ENCODE results near the gene GCN1. TPM values are rescaled to one million over a fixed set of nuclear protein-coding genes. Genes with fewer than 3 reads are reported as not detected.
"Not testable (repeated sequence)": the region's sequence is repeated elsewhere in the genome, so short reads cannot be mapped to it uniquely, and the experiment has no call there.

Gene GCN1
- total RNA-seq, 1 donor from 2014 or later = 114 TPM

DNA sequence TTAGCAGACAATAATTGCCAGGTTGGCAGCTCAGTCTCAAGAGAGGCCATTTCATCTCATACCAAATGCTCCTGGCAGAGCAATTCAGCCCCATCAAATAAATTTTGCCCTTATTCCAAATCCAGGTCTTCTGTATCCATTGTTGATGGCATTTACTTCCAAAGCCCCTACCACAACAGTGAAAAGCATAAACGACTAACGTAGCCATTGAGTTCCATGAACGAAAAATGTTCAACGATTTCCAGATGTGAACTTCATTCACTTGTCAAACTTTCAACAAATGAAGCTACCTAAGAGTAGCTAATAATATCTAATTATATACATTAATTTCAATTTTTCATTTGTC lies 3.0 kb upstream of the GCN1 start:
- peaks cover 59% of the 10 kb centered on the region for H3K4me1 Mint-ChIP-seq
- peak overlapping the region; percentile 93 for H3K4me3 Mint-ChIP-seq
- H3K27ac Mint-ChIP-seq (ENCODE audit: unreplicated experiment) = no peak overlapping the region
- TF ChIP-seq, protein P1, sequence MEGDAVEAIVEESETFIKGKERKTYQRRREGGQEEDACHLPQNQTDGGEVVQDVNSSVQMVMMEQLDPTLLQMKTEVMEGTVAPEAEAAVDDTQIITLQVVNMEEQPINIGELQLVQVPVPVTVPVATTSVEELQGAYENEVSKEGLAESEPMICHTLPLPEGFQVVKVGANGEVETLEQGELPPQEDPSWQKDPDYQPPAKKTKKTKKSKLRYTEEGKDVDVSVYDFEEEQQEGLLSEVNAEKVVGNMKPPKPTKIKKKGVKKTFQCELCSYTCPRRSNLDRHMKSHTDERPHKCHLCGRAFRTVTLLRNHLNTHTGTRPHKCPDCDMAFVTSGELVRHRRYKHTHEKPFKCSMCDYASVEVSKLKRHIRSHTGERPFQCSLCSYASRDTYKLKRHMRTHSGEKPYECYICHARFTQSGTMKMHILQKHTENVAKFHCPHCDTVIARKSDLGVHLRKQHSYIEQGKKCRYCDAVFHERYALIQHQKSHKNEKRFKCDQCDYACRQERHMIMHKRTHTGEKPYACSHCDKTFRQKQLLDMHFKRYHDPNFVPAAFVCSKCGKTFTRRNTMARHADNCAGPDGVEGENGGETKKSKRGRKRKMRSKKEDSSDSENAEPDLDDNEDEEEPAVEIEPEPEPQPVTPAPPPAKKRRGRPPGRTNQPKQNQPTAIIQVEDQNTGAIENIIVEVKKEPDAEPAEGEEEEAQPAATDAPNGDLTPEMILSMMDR (conservative IDR thresholded peaks at IDR 0.05) = no peak
- no peaks in the 10 kb centered on the region for H3K9me3 Mint-ChIP-seq
- peaks cover 4% of the 10 kb centered on the region for H3K27me3 Mint-ChIP-seq (ENCODE audit: low read depth)
- no peak for DNase-seq (ENCODE audit: low read depth, low spot score)
- peaks cover 38% of the 10 kb centered on the region for H3K36me3 Mint-ChIP-seq (ENCODE audit: low read depth)

DNA sequence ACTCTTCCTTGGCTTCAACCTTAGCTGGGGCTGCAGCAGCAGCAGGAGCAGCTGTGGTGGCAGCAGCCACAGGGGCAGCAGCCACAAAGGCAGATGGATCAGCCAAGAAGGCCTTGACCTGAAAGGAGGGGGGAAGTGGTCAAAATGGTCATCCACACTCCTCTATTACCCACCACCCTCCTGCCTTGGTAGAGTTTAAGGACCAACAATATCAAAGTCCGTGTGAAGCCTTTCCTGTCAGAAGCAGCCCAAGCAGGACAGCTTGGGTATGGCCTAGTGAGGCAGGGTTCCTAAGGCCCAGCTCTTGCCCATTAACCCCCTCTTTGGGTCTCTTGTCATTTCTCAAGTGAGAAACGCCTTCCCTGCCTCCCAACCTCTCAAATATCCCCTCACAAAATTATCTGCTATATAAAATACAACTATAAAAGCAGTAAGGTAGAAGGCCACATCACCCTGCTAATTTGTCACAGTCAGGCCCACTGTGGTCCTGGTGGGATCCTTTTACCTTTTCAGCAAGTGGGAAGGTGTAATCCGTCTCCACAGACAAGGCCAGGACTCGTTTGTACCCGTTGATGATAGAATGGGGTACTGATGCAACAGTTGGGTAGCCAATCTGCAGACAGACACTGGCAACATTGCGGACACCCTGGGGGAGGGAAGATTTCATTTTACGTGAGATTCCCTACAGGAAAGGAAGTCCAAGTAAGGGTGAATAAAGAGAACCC lies 2.5 kb upstream of the GCN1 start:
- not testable (repeated sequence) for H3K27ac Mint-ChIP-seq (ENCODE audit: unreplicated experiment); DNase-seq (ENCODE audit: low read depth, low spot score); H3K27me3 Mint-ChIP-seq (ENCODE audit: low read depth); H3K9me3 Mint-ChIP-seq
- Mint-ChIP-seq H3K36me3 (ENCODE audit: low read depth) (peaks cover 38% of the 10 kb centered on the region), H3K4me1 (peaks cover 57% of the 10 kb centered on the region), H3K4me3 (peak overlapping the region; percentile 93)

DNA sequence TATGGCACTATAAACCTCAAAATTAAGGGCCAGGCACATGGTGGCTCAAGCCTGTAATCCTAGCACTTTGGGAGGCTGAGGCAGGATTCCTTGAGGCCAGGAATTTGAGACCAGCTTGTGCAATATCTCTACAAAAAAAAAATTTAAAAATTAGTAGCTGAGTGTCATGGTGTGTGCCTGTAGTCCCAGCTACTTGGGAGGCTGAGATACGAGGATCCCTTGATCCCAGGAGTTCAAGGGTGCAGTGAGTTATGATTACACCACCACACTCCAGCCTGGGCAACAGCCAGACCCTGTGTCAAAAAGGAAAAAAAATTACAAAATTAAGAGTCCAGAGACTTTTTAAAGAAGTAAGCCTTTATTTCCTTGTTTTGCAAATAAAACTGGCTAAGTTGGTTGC lies 1.8 kb upstream of the GCN1 start:
- Mint-ChIP-seq H3K4me3 (peak overlapping the region; percentile 93), H3K36me3 (ENCODE audit: low read depth) (peaks cover 38% of the 10 kb centered on the region), H3K27ac (ENCODE audit: unreplicated experiment) (no peak overlapping the region), H3K4me1 (peaks cover 60% of the 10 kb centered on the region), H3K9me3 (no peaks in the 10 kb centered on the region), H3K27me3 (ENCODE audit: low read depth) (peaks cover 4% of the 10 kb centered on the region)
- DNase-seq (ENCODE audit: low read depth, low spot score) = no peak
- TF ChIP-seq, protein P1 (conservative IDR thresholded peaks at IDR 0.05) = no peak

DNA sequence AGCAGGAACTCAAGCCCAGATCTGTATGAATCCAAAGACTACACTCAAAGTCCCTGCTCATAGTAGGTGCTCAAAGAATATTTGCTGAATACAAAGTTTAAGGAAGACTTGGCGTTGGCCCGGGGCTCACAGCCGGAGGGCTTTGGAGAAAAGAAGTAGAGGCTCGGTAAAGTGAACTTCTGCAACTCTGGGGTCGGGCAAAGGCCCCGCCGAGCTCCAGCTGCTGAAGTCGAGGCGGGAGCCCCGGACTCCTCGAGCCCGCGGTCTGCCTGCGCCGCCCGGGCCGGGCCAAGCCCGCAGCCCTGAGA lies 335 bp downstream of the GCN1 start:
- no peaks in the 10 kb centered on the region for H3K9me3 Mint-ChIP-seq
- peaks cover 45% of the 10 kb centered on the region for H3K4me1 Mint-ChIP-seq
- DNase-seq (ENCODE audit: low read depth, low spot score) = no peak
- H3K36me3 Mint-ChIP-seq (ENCODE audit: low read depth) = peaks cover 28% of the 10 kb centered on the region
- peak overlapping the region; percentile 83 for H3K27ac Mint-ChIP-seq (ENCODE audit: unreplicated experiment)
- TF ChIP-seq, protein P1 (conservative IDR thresholded peaks at IDR 0.05) = no peak
- peak overlapping the region; percentile 94 for H3K4me3 Mint-ChIP-seq
- no peaks in the 10 kb centered on the region for H3K27me3 Mint-ChIP-seq (ENCODE audit: low read depth)

DNA sequence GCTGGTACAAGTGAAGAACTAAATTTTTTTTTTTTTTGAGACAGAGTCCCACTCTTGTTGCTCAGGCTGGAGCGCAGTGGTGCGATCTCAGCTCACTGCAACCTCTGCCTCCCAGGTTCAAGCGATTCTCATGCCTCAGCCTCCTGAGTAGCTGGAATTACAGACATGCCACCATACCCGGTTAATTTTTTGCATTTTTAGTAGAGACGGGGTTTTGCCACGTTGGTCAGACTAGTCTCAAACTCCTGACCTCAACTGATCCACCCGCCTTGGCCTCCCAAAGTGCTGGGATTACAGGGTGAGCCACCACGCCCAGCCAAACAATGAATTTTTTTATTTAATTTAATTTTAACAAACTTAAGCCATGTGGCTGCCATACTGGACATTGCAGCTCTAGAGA lies 1.2 kb downstream of the GCN1 start:
- not testable (repeated sequence) for H3K27ac Mint-ChIP-seq (ENCODE audit: unreplicated experiment); H3K27me3 Mint-ChIP-seq (ENCODE audit: low read depth); H3K9me3 Mint-ChIP-seq; DNase-seq (ENCODE audit: low read depth, low spot score)
- Mint-ChIP-seq H3K4me3 (peak overlapping the region; percentile 94), H3K36me3 (ENCODE audit: low read depth) (peaks cover 19% of the 10 kb centered on the region), H3K4me1 (peaks cover 36% of the 10 kb centered on the region)

DNA sequence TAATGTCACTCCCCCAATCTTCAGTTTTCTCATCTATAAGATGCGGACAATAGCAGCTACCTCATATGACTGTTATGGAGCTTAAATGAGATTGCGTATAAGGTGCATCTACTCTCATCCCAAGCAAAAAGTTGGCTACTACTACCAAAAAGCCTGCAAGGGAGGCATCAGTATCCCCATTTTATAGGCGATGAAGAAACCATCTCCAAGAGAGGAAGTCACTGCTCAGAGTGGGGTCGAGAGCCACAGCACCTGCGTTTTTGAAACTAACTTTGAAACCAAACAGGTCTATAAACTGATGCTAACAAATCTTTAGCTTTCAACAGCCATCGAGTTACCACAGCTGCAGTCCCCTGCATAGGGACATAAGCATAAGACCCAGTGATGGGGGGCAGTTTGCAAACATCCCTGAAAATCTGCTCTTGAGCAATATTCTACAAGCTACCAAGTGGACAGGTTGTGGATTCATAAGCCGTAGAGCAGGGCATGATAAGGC lies 3.5 kb downstream of the GCN1 start:
- TF ChIP-seq, protein P1 (conservative IDR thresholded peaks at IDR 0.05) = no peak
- H3K9me3 Mint-ChIP-seq = no peaks in the 10 kb centered on the region
- H3K27me3 Mint-ChIP-seq (ENCODE audit: low read depth) = no peaks in the 10 kb centered on the region
- no peak overlapping the region for H3K27ac Mint-ChIP-seq (ENCODE audit: unreplicated experiment)
- H3K36me3 Mint-ChIP-seq (ENCODE audit: low read depth) = peaks cover 14% of the 10 kb centered on the region
- peak overlapping the region; percentile 82 for H3K4me3 Mint-ChIP-seq
- no peak for DNase-seq (ENCODE audit: low read depth, low spot score)
- peaks cover 22% of the 10 kb centered on the region for H3K4me1 Mint-ChIP-seq

Measured in neural crest cell (in vitro differentiated cells).